Measurements from ENCODE around the gene STRBP. TPM values are rescaled to one million over a fixed set of nuclear protein-coding genes. Genes with fewer than 3 reads are reported as not detected.
"Not testable (repeated sequence)": the region's sequence is repeated elsewhere in the genome, so short reads cannot be mapped to it uniquely, and the experiment has no call there.

Gene STRBP
- total RNA-seq, 1 donor from 2014 or later, result 17.3 TPM

DNA sequence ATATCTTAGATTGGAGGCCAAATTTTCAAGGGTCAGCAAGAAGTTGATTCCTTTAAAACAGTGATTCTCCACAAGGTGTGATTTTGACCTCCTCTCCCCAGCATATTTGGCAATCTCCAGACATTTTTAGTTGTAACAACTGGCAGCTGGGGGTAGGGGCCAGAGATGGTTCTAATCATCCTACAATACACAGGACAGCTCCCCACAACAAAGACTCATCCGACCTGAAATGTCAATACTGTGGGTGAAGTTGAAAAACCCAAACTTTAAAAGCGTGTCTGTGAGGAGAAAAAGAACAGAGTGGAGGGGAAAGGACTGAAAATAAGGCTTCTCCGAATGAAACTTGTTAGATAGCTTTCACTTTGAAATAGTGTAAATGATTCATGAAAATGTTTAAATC is 10.0 kb upstream of the STRBP start:
- DNase-seq (ENCODE audit: extremely low spot score, unreplicated experiment), result no peak
- Mint-ChIP-seq H3K27ac (ENCODE audit: unreplicated experiment) (no peak overlapping the region), H3K36me3 (ENCODE audit: unreplicated experiment) (no peaks in the 10 kb centered on the region), H3K4me1 (ENCODE audit: unreplicated experiment) (no peaks in the 10 kb centered on the region), H3K4me3 (ENCODE audit: unreplicated experiment) (no peak overlapping the region), H3K27me3 (ENCODE audit: unreplicated experiment) (peaks cover 22% of the 10 kb centered on the region), H3K9me3 (ENCODE audit: unreplicated experiment) (no peaks in the 10 kb centered on the region)
- TF ChIP-seq, protein P1, sequence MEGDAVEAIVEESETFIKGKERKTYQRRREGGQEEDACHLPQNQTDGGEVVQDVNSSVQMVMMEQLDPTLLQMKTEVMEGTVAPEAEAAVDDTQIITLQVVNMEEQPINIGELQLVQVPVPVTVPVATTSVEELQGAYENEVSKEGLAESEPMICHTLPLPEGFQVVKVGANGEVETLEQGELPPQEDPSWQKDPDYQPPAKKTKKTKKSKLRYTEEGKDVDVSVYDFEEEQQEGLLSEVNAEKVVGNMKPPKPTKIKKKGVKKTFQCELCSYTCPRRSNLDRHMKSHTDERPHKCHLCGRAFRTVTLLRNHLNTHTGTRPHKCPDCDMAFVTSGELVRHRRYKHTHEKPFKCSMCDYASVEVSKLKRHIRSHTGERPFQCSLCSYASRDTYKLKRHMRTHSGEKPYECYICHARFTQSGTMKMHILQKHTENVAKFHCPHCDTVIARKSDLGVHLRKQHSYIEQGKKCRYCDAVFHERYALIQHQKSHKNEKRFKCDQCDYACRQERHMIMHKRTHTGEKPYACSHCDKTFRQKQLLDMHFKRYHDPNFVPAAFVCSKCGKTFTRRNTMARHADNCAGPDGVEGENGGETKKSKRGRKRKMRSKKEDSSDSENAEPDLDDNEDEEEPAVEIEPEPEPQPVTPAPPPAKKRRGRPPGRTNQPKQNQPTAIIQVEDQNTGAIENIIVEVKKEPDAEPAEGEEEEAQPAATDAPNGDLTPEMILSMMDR (IDR thresholded peaks at IDR 0.05), result no peak

DNA sequence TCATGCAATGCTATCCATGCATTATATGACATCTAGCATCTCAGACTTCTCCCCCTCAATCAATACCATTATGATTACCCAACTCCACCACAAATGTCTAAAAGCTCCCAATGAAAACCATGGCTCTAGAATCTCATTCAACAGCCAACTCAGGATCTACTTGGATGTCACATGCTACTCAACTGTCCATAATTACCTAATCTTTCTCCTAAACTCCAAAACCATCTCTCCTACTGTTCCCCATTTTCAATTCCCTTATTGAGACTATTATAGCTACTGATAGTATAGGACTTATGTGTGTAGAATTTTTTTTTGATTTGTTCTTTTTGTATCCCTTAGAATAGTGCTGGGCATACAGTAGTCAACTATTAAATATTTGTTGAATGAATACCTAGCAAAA is 8.2 kb upstream of the STRBP start:
- DNase-seq (ENCODE audit: extremely low spot score, unreplicated experiment), result no peak
- Mint-ChIP-seq H3K27me3 (ENCODE audit: unreplicated experiment) (peaks cover 22% of the 10 kb centered on the region), H3K9me3 (ENCODE audit: unreplicated experiment) (no peaks in the 10 kb centered on the region), H3K36me3 (ENCODE audit: unreplicated experiment) (no peaks in the 10 kb centered on the region), H3K4me1 (ENCODE audit: unreplicated experiment) (no peaks in the 10 kb centered on the region), H3K27ac (ENCODE audit: unreplicated experiment) (no peak overlapping the region), H3K4me3 (ENCODE audit: unreplicated experiment) (no peak overlapping the region)
- TF ChIP-seq, protein P1 (IDR thresholded peaks at IDR 0.05), result no peak

DNA sequence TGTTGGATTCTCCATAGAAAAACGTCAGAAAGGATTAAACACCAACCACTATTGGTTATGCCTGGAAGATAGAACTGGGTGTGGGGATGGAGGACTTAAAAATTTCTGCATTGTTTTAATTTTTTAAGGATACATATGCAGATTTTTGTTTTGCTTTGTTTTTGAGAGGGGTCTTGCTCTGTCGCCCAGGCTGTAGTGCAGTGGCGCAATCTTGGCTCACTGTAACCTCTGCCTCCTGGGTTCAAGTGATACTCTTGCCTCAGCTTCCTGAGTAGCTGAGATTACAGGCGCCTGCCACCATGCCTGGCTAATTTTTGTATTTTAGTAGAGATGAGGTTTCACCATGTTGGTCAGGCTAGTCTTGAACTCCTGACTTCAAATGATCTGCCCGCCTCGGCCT is 2.7 kb upstream of the STRBP start:
- H3K27ac Mint-ChIP-seq (ENCODE audit: unreplicated experiment); H3K4me3 Mint-ChIP-seq (ENCODE audit: unreplicated experiment); H3K27me3 Mint-ChIP-seq (ENCODE audit: unreplicated experiment); H3K36me3 Mint-ChIP-seq (ENCODE audit: unreplicated experiment); H3K4me1 Mint-ChIP-seq (ENCODE audit: unreplicated experiment); DNase-seq (ENCODE audit: extremely low spot score, unreplicated experiment); H3K9me3 Mint-ChIP-seq (ENCODE audit: unreplicated experiment): not testable (repeated sequence)

DNA sequence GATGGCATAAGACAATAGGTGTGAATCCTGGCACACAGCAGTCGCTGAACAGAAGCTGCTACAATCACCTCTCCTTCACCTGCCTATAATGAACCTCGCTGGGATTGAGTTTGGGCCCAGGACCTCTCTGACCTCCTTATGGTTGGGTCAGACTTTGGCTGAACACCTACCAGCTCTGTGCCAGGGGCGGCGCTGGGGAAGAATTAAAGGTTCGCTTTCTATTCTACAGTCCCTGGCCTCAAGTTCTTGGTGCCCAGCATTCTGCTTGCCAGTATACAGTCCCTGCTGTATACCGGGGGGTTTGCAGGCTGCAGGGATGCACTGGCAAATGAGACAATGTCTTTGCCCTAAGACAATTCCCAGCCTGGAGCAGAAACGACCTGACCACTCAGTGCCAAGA is 895 bp upstream of the STRBP start:
- Mint-ChIP-seq H3K36me3 (ENCODE audit: unreplicated experiment) (no peaks in the 10 kb centered on the region), H3K9me3 (ENCODE audit: unreplicated experiment) (no peaks in the 10 kb centered on the region), H3K27ac (ENCODE audit: unreplicated experiment) (no peak overlapping the region), H3K4me3 (ENCODE audit: unreplicated experiment) (peak overlapping the region; percentile 60), H3K27me3 (ENCODE audit: unreplicated experiment) (peaks cover 11% of the 10 kb centered on the region), H3K4me1 (ENCODE audit: unreplicated experiment) (peaks cover 4% of the 10 kb centered on the region)
- TF ChIP-seq, protein P1 (IDR thresholded peaks at IDR 0.05), result no peak
- DNase-seq (ENCODE audit: extremely low spot score, unreplicated experiment), result no peak

DNA sequence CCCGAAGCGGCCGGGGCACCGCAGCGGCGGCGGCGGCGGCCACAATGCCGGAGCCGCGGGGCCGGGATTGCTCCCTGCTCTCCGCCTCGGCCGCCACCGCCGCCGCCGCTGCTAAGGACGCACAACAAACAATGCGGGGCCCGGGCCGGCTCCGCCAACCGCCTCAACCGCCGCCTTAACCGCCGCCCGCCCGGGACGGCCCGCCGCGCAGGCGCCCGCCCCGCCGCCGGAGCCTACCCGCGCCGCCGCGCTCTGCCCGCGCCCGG is 254 bp downstream of the STRBP start:
- no peak for DNase-seq (ENCODE audit: extremely low spot score, unreplicated experiment)
- Mint-ChIP-seq H3K9me3 (ENCODE audit: unreplicated experiment) (no peaks in the 10 kb centered on the region), H3K27me3 (ENCODE audit: unreplicated experiment) (peaks cover 11% of the 10 kb centered on the region), H3K27ac (ENCODE audit: unreplicated experiment) (no peak overlapping the region), H3K4me3 (ENCODE audit: unreplicated experiment) (peak overlapping the region; percentile 22), H3K36me3 (ENCODE audit: unreplicated experiment) (no peaks in the 10 kb centered on the region), H3K4me1 (ENCODE audit: unreplicated experiment) (peaks cover 4% of the 10 kb centered on the region)
- TF ChIP-seq, protein P1 (IDR thresholded peaks at IDR 0.05), result no peak

DNA sequence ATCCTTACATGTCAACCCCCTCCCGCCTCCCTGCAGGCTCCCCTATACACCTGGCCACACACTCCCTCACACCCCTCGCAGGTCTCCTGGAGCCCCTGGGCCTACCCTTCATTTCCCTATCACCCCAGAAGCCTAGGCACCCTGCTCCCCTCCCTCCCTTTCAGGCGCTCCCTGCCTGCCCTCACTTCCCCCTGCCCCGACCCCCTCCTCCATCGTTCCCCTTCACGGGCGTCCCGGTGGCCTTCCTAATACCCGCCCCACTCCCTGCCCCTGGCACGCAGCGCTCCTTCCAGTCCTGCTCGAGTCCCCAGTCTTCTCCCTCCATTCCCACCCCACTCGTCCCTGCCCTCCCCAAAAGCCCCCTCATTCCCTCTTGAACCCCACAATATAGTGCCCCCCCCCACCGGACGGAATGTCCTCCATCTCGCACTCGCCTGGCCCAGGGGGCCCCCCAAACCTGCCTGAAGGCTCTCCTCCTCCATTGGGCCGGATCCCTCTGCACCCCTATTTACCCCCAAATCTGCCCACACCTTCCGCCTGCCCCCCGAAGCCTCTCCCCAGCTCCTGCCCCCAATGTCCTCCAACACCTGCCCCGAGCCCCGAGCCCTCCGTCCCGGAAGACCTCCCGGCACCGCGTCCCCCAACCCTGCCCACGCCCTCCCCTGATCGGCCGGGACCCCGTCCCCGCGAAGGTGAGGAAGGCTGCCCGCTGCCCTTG is 746 bp downstream of the STRBP start:
- Mint-ChIP-seq H3K9me3 (ENCODE audit: unreplicated experiment) (no peaks in the 10 kb centered on the region), H3K36me3 (ENCODE audit: unreplicated experiment) (no peaks in the 10 kb centered on the region), H3K27ac (ENCODE audit: unreplicated experiment) (no peak overlapping the region), H3K4me3 (ENCODE audit: unreplicated experiment) (peak overlapping the region; percentile 69), H3K27me3 (ENCODE audit: unreplicated experiment) (peaks cover 11% of the 10 kb centered on the region), H3K4me1 (ENCODE audit: unreplicated experiment) (peaks cover 4% of the 10 kb centered on the region)
- TF ChIP-seq, protein P1 (IDR thresholded peaks at IDR 0.05), result no peak
- no peak for DNase-seq (ENCODE audit: extremely low spot score, unreplicated experiment)
